ENCODE measurements around the gene TEKTIP1.
A peak's percentile ranks its signal among the peaks of the same experiment; 100 is the strongest.

The TEKTIP1 gene

DNA sequence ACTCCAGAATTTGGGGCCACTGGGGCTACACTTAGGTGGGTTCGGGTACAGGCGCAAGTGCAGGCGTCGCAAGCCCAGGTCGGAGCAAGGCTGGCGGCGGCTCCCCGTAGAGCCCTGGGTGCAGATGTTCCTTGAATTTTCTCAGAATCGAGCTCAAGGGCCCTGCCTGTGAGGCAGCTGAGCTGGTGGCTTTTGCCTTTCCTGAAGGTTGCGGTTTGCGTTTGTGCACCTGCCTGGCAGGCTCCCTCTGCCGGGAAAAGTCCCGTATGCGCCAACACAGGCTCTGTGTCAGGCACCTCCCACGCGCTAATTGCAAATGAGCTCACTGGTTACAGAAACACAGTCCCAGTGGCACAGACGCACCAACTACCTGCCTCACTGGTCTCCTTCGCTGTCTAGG lies 44.4 kb upstream of the TEKTIP1 start:
- Histone ChIP-seq H3K9me3 (ENCODE audit: insufficient read depth, low read length) (no peaks in the 10 kb centered on the region), H3K9ac (ENCODE audit: insufficient read length, low read depth) (peak overlapping the region; percentile 50), H3K4me1 (ENCODE audit: insufficient read depth, insufficient read length) (peaks cover 26% of the 10 kb centered on the region), H3K27me3 (ENCODE audit: insufficient read depth, insufficient read length) (no peaks in the 10 kb centered on the region), H3K4me3 (ENCODE audit: insufficient read length, low read depth) (no peak overlapping the region), H3K36me3 (ENCODE audit: insufficient read depth, insufficient read length, low read length) (peaks cover 87% of the 10 kb centered on the region)
- TF ChIP-seq SUZ12 (IDR thresholded peaks at IDR 0.05; ENCODE audit: extremely low read depth, insufficient read depth, insufficient read length) (no peak), YY1 (IDR thresholded peaks at IDR 0.05; ENCODE audit: insufficient read depth, insufficient read length) (no peak)
- no peak for DNase-seq (ENCODE audit: low read depth, low spot score)

DNA sequence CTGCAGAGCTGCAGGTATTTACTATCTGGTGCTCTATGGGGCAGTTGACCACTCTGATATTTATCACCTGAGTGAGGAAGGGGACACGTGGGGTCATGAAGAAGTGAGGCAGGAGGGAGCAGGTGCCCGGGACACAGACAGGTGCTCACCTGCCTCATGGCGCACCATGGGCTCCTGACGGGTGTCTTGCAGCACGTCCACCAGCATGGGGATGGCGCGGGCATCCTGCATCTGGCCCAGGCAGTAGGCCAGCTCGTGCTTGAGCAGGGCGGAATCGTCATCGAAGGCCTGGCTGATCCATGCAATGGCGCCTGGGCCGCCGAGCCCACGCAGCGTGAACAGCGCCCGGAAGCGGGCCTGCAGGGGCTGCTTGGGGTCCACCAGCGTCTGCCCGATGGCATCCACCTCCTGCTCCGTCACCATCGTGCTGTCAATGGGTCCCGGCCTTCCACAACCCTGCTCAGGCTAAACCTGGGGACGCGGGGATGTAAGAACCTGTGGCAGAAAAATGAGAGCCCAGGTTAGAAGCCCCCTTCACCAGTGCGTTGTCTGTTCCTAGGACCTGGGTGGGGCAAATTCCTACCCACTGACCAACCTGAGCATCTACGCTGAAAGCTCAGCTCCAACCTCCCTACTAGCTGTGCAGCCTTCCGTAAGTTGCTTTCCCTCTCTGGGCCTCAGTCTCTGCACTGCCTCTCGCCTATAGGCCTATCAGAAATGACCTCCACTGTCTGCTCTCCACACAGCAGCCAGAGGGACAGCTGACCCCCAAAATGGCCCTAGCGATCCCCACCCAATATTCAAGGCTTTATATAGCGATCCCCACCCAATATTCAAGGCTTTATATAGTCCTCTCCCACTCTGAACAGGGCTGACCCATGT lies 42.3 kb upstream of the TEKTIP1 start:
- no peak for TF ChIP-seq SUZ12 (IDR thresholded peaks at IDR 0.05; ENCODE audit: extremely low read depth, insufficient read depth, insufficient read length)
- TF ChIP-seq YY1 (IDR thresholded peaks at IDR 0.05; ENCODE audit: insufficient read depth, insufficient read length), result no peak
- TF ChIP-seq ZNF274 (IDR thresholded peaks at IDR 0.05; ENCODE audit: low read depth, low read length), result no peak
- H3K9ac ChIP-seq (ENCODE audit: insufficient read length, low read depth), result no peak overlapping the region
- H3K4me3 ChIP-seq (ENCODE audit: insufficient read length, low read depth), result no peak overlapping the region
- no peaks in the 10 kb centered on the region for H3K27me3 ChIP-seq (ENCODE audit: insufficient read depth, insufficient read length)
- peaks cover 17% of the 10 kb centered on the region for H3K4me1 ChIP-seq (ENCODE audit: insufficient read depth, insufficient read length)
- DNase-seq (ENCODE audit: low read depth, low spot score), result no peak
- no peaks in the 10 kb centered on the region for H3K9me3 ChIP-seq (ENCODE audit: insufficient read depth, low read length)
- peaks cover 70% of the 10 kb centered on the region for H3K36me3 ChIP-seq (ENCODE audit: insufficient read depth, insufficient read length, low read length)

DNA sequence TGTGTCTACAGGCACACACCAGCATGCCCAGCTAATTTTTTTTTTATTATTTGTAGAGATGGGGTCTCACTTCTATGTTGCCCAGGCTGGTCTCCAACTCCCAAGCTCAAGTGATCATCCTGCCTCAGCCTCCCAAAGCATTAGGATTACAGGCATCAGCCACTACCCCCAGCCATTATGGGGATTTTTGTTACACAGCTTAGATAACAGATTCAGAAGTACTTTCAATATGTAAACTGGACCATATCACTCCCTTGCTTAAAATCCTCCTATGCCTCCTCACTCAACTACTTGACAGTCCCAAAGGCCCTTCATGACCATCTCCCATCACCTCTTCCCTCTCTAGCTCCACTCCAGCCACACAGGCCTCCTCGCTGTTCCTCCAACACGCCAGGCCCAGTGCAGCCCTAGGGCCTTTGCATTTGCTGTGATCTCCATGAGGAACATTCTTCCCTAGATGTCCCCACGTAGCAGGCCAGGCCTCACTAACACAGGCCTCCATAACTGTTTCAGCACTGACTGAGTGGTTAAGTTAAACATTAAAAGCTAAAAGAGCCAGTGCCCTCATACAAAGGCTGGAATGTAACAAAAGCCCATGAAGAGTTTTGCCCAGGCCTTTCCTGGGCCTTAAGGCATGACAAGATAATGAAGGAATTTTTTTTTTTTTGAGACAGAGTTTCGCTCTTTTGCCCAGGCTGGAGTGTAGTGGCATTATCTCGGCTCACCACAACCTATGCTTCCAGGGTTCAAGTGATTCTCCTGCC lies 41.0 kb upstream of the TEKTIP1 start:
- no peaks in the 10 kb centered on the region for H3K9me3 ChIP-seq (ENCODE audit: insufficient read depth, low read length)
- H3K4me3 ChIP-seq (ENCODE audit: insufficient read length, low read depth), result no peak overlapping the region
- H3K9ac ChIP-seq (ENCODE audit: insufficient read length, low read depth), result no peak overlapping the region
- DNase-seq (ENCODE audit: low read depth, low spot score), result no peak
- peaks cover 57% of the 10 kb centered on the region for H3K36me3 ChIP-seq (ENCODE audit: insufficient read depth, insufficient read length, low read length)
- peaks cover 10% of the 10 kb centered on the region for H3K4me1 ChIP-seq (ENCODE audit: insufficient read depth, insufficient read length)
- H3K27me3 ChIP-seq (ENCODE audit: insufficient read depth, insufficient read length), result no peaks in the 10 kb centered on the region
- no peak for TF ChIP-seq SUZ12 (IDR thresholded peaks at IDR 0.05; ENCODE audit: extremely low read depth, insufficient read depth, insufficient read length)
- no peak for TF ChIP-seq YY1 (IDR thresholded peaks at IDR 0.05; ENCODE audit: insufficient read depth, insufficient read length)
- TF ChIP-seq ZNF274 (IDR thresholded peaks at IDR 0.05; ENCODE audit: low read depth, low read length), result no peak

DNA sequence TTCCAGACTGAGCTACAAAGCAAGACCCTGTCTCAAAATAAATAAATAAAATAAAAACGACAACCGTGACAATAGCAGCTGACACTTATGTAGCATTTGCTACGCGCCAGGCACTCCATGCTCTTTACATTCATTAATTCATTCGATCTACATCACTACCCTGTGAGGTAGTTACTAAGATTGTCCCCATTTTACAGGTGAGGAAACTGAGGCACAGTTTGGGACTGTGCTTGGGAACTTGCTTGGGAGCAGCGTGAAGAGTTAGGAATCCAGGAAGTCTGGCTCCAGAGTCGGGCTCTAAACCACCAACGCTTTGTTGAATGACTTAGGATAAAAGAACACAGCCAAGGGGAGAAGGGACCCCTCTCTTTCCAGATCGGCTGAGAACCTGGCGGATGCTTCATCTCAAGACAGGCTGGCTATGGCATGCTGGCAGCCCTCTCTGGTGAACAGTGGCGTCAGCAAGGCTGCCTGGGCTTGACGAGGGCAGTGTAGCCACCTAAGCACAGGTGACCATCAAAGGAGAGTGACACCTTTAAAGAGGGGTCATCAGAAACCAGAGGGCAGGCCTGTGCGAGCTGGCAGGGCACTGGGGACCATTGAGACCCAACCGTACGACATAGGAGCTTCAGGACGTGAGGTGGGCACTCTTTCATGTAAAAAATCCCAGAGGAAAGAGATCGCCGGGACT lies 39.1 kb upstream of the TEKTIP1 start:
- peaks cover 41% of the 10 kb centered on the region for H3K36me3 ChIP-seq (ENCODE audit: insufficient read depth, insufficient read length, low read length)
- H3K4me3 ChIP-seq (ENCODE audit: insufficient read length, low read depth), result peak overlapping the region; percentile 97
- peak overlapping the region; percentile 97 for H3K9ac ChIP-seq (ENCODE audit: insufficient read length, low read depth)
- no peaks in the 10 kb centered on the region for H3K9me3 ChIP-seq (ENCODE audit: insufficient read depth, low read length)
- TF ChIP-seq YY1 (IDR thresholded peaks at IDR 0.05; ENCODE audit: insufficient read depth, insufficient read length) (no peak), ZNF274 (IDR thresholded peaks at IDR 0.05; ENCODE audit: low read depth, low read length) (no peak), SUZ12 (IDR thresholded peaks at IDR 0.05; ENCODE audit: extremely low read depth, insufficient read depth, insufficient read length) (no peak)
- DNase-seq (ENCODE audit: low read depth, low spot score), result no peak
- H3K27me3 ChIP-seq (ENCODE audit: insufficient read depth, insufficient read length), result no peaks in the 10 kb centered on the region
- H3K4me1 ChIP-seq (ENCODE audit: insufficient read depth, insufficient read length), result peaks cover 2% of the 10 kb centered on the region

DNA sequence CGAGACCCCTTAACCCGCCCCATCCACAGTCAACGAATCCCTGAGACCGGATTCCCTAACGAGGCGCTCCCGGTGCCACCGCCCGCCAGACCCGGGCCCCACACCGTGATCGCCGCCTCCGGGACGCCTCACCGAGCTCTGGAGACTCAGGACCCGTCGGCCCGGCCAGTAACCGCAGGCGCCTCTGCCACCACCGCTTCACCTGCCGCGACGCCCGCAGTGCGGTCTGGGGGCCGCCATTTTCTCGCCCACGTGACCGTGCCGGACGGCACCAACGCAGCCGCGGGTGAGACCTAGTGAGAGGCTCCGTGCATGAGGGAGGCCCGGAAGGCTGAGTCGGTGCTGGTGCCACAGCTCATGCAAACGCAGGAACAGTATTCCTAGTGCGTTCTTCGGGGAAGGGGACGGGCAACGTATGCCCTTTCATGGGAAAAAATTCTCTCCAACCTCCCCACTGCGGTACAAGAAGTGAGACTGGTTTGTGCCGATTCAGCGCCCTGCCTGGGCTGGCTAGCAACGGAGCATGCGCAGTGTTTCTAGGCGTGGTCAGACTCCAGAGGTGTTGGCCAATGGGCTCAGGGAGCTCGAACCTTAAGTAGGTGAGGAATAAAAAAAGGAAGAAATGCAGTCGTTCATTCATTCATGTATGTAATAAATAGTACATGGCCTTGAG lies 38.4 kb upstream of the TEKTIP1 start, which contains the start of gene DOHH:
DOHH (minus strand) TSS at position 246 of the 673 bp plus-strand sequence. CDS start 3,860 bp downstream, outside the sequence.
- peak; percentile 96 for DNase-seq (ENCODE audit: low read depth, low spot score)
- Histone ChIP-seq H3K9ac (ENCODE audit: insufficient read length, low read depth) (peak within 1 kb of the TSS; percentile 97), H3K4me3 (ENCODE audit: insufficient read length, low read depth) (peak within 1 kb of the TSS; percentile 97), H3K27me3 (ENCODE audit: insufficient read depth, insufficient read length) (no peaks in the 10 kb centered on the region), H3K4me1 (ENCODE audit: insufficient read depth, insufficient read length) (peaks cover 2% of the 10 kb centered on the region), H3K36me3 (ENCODE audit: insufficient read depth, insufficient read length, low read length) (peaks cover 36% of the 10 kb centered on the region), H3K9me3 (ENCODE audit: insufficient read depth, low read length) (no peaks in the 10 kb centered on the region)
- TF ChIP-seq YY1 (IDR thresholded peaks at IDR 0.05; ENCODE audit: insufficient read depth, insufficient read length) (peak; percentile 93), SUZ12 (IDR thresholded peaks at IDR 0.05; ENCODE audit: extremely low read depth, insufficient read depth, insufficient read length) (no peak), ZNF274 (IDR thresholded peaks at IDR 0.05; ENCODE audit: low read depth, low read length) (no peak)

DNA sequence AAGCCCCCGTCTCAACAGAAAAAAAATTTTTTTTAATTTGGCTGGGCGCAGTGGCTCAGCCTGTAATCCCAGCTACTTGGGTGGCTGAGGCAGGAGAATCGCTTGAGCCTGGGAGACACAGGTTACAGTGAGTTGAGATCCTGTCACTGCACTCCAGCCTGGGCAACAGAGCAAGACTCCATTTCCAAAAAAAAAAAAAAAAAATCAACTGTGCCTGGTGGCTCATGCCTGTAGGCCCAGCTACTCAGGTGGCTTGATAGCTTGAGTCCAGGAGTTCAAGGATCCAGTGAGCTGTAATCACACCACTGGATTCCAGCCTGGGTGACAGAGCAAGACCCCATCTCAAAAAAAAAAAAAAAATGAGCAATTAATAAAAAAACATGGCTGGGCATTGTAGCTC lies 37.2 kb upstream of the TEKTIP1 start:
- DNase-seq (ENCODE audit: low read depth, low spot score), result no peak
- Histone ChIP-seq H3K9me3 (ENCODE audit: insufficient read depth, low read length) (no peaks in the 10 kb centered on the region), H3K9ac (ENCODE audit: insufficient read length, low read depth) (no peak overlapping the region), H3K36me3 (ENCODE audit: insufficient read depth, insufficient read length, low read length) (peaks cover 25% of the 10 kb centered on the region), H3K4me1 (ENCODE audit: insufficient read depth, insufficient read length) (peaks cover 2% of the 10 kb centered on the region), H3K4me3 (ENCODE audit: insufficient read length, low read depth) (no peak overlapping the region), H3K27me3 (ENCODE audit: insufficient read depth, insufficient read length) (no peaks in the 10 kb centered on the region)
- TF ChIP-seq YY1 (IDR thresholded peaks at IDR 0.05; ENCODE audit: insufficient read depth, insufficient read length), result no peak
- no peak for TF ChIP-seq SUZ12 (IDR thresholded peaks at IDR 0.05; ENCODE audit: extremely low read depth, insufficient read depth, insufficient read length)
- no peak for TF ChIP-seq ZNF274 (IDR thresholded peaks at IDR 0.05; ENCODE audit: low read depth, low read length)

Data from NT2/D1 (cell line).